ENCODE data around the gene ZNF385B. TPM values are rescaled to one million over a fixed set of nuclear protein-coding genes. Genes with fewer than 3 reads are reported as not detected.

The ZNF385B gene
- total RNA-seq, 1 experiment from 2014 or later: 0.28 TPM

GRCh38 chr2:179613299-179613651 lies 248.1 kb downstream of the ZNF385B start:
- CTCF ChIA-PET: no interaction called here
- H3K27ac ChIP-seq (ENCODE audit: low read length): no peak overlapping the region
- H3K9me3 ChIP-seq (ENCODE audit: control insufficient read depth, insufficient read depth, low read depth, low read length): no peaks in the 10 kb centered on the region
- TF ChIP-seq CTCF (IDR thresholded peaks at IDR 0.05) (no peak), SIN3A (IDR thresholded peaks at IDR 0.05; ENCODE audit: borderline replicate concordance, insufficient read depth, low read depth, low read length) (no peak), TCF7L2 (IDR thresholded peaks at IDR 0.05; ENCODE audit: low read depth, low read length) (no peak), REST (IDR thresholded peaks at IDR 0.05; ENCODE audit: insufficient read depth in 1 of 2, low read depth in 2 of 2, low read length in 1 of 2) (no peak), POLR2AphosphoS5 (IDR thresholded peaks at IDR 0.05; ENCODE audit: low read depth, low read length) (no peak)
- no peak overlapping the region for H3K4me3 ChIP-seq (ENCODE audit: low read depth in 2 of 2, low read length in 2 of 2)
- H3K4me1 ChIP-seq (ENCODE audit: control insufficient read depth, insufficient read depth, low read length): no peaks in the 10 kb centered on the region
- H3K36me3 ChIP-seq (ENCODE audit: control insufficient read depth, insufficient read depth, low read length): no peaks in the 10 kb centered on the region
- no peak for DNase-seq (ENCODE audit: low read depth, low spot score)
- in situ Hi-C loops (cut with HindIII; ENCODE audit: low pct_unique_long_range_greater_than_20kb, low sequenced_read_pairs) (no loop called here), intact Hi-C loops (cut with micrococcal nuclease; ENCODE audit: unreplicated experiment) (no loop called here)
- no TSS peak for BruUV-seq (replicated peaks)
- H3K27me3 ChIP-seq (ENCODE audit: control insufficient read depth, insufficient read depth, low read length): no peaks in the 10 kb centered on the region
- POLR2A ChIA-PET: no interaction called here
- no peak for ATAC-seq

GRCh38 chr2:179612591-179613298 lies 248.7 kb downstream of the ZNF385B start:
- Histone ChIP-seq H3K4me3 (ENCODE audit: low read depth in 2 of 2, low read length in 2 of 2) (no peak overlapping the region), H3K36me3 (ENCODE audit: control insufficient read depth, insufficient read depth, low read length) (no peaks in the 10 kb centered on the region), H3K9me3 (ENCODE audit: control insufficient read depth, insufficient read depth, low read depth, low read length) (no peaks in the 10 kb centered on the region), H3K4me1 (ENCODE audit: control insufficient read depth, insufficient read depth, low read length) (no peaks in the 10 kb centered on the region), H3K27ac (ENCODE audit: low read length) (no peak overlapping the region), H3K27me3 (ENCODE audit: control insufficient read depth, insufficient read depth, low read length) (no peaks in the 10 kb centered on the region)
- BruUV-seq (replicated peaks): no TSS peak
- intact Hi-C loops (cut with micrococcal nuclease; ENCODE audit: unreplicated experiment): no loop called here
- no peak for DNase-seq (ENCODE audit: low read depth, low spot score)
- in situ Hi-C loops (cut with HindIII; ENCODE audit: low pct_unique_long_range_greater_than_20kb, low sequenced_read_pairs): no loop called here
- TF ChIP-seq CTCF (IDR thresholded peaks at IDR 0.05) (no peak), TCF7L2 (IDR thresholded peaks at IDR 0.05; ENCODE audit: low read depth, low read length) (no peak), SIN3A (IDR thresholded peaks at IDR 0.05; ENCODE audit: borderline replicate concordance, insufficient read depth, low read depth, low read length) (no peak), POLR2AphosphoS5 (IDR thresholded peaks at IDR 0.05; ENCODE audit: low read depth, low read length) (no peak)
- no peak for ATAC-seq
- ChIA-PET CTCF (no interaction called here), POLR2A (no interaction called here)

Measured in Panc1 (cell line).